Measurements from ENCODE around the gene OS9. TPM values are rescaled to one million over a fixed set of nuclear protein-coding genes. Genes with fewer than 3 reads are reported as not detected.

OS9 gene
- total and polyA plus RNA-seq, 9 of the 15 experiments (the other 6 are each of a cell fraction or from before 2014, with no cell fraction given), result 4.6 to 105 (median 89.5) TPM

DNA sequence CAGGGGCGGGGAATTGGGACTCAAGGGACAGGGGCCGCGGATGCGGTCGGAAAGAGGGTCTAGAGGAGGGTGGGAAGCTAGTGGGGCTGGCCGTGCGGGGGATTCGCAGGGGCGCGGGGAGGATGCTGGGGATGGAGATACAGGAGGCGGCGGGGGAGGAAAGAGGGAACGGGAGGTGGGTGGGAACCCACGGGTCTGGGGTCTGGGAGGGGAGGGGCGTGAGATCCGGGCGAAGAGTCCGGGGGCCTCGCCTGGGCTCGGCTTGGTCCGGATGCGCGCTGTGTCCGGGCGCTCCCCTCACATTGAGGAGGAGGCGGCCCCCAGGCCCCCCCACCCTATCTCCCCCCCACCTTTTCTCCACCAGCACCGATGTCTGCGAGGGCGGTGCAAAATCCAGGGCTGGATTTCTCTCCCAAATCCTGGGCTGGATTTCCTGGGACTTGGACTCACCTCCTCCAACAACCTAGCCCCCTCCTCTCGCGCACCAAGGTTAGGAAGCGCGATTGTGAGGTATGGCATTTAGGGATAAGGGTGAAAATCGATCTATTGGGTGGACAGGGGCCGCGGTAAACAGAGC is 44.8 kb downstream of the OS9 start, which contains the start of gene AGAP2 (continued):
- TF ChIP-seq DDX20 (tag; IDR thresholded peaks at IDR 0.05; ENCODE audit: low read depth) (no peak), NCOA4 (IDR thresholded peaks at IDR 0.05; ENCODE audit: partially characterized antibody) (no peak), SOX6 (IDR thresholded peaks at IDR 0.05) (no peak), FOXA1 (IDR thresholded peaks at IDR 0.05; ENCODE audit: borderline replicate concordance) (no peak), PCBP1 (IDR thresholded peaks at IDR 0.05; ENCODE audit: low read depth, low read length, poor library complexity, severe bottlenecking) (peak; percentile 77), NFIC (IDR thresholded peaks at IDR 0.05) (no peak), NEUROD1 (IDR thresholded peaks at IDR 0.05; ENCODE audit: borderline replicate concordance, low read depth, low read length, partially characterized antibody) (peak; percentile 91), KDM1A (IDR thresholded peaks at IDR 0.05) (no peak), ZSCAN32 (CRISPR knock-in tag; IDR thresholded peaks at IDR 0.05) (no peak), ETV5 (CRISPR knock-in tag; IDR thresholded peaks at IDR 0.05; ENCODE audit: low read depth) (no peak), ESRRA (IDR thresholded peaks at IDR 0.05; ENCODE audit: borderline replicate concordance, low read depth) (no peak)
- TF ChIP-seq, protein P1, sequence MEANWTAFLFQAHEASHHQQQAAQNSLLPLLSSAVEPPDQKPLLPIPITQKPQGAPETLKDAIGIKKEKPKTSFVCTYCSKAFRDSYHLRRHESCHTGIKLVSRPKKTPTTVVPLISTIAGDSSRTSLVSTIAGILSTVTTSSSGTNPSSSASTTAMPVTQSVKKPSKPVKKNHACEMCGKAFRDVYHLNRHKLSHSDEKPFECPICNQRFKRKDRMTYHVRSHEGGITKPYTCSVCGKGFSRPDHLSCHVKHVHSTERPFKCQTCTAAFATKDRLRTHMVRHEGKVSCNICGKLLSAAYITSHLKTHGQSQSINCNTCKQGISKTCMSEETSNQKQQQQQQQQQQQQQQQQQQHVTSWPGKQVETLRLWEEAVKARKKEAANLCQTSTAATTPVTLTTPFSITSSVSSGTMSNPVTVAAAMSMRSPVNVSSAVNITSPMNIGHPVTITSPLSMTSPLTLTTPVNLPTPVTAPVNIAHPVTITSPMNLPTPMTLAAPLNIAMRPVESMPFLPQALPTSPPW (CRISPR knock-in tag; IDR thresholded peaks at IDR 0.05), result peak; percentile 33; the same call in 1 of the 2 replicates
